ENCODE results near the gene MEI1.
A peak's percentile ranks its signal among the peaks of the same experiment; 100 is the strongest.
"Not testable (repeated sequence)": the region's sequence is repeated elsewhere in the genome, so short reads cannot be mapped to it uniquely, and the experiment has no call there.

Gene MEI1

GRCh38 chr22:41699264-41700107 lies at the start of gene MEI1:
Gene MEI1 (plus strand): TSS chr22:41699503. CDS start chr22:41699539, 36 bp downstream.
- Mint-ChIP-seq H3K27ac (peak within 1 kb of the TSS; percentile 68), H3K9me3 (no peaks in the 10 kb centered on the region), H3K36me3 (peaks cover 12% of the 10 kb centered on the region), H3K4me3 (peak within 1 kb of the TSS; percentile 53), H3K4me1 (peaks cover 14% of the 10 kb centered on the region)
- ATAC-seq (peak; percentile 85), DNase-seq (ENCODE audit: low spot score in 2 of 2) (peak; percentile 84 to 91)

GRCh38 chr22:41650229-41650628 lies 49.1 kb upstream of the MEI1 start:
- H3K4me1 Mint-ChIP-seq = no peaks in the 10 kb centered on the region
- H3K9me3 Mint-ChIP-seq = no peaks in the 10 kb centered on the region
- DNase-seq (ENCODE audit: low spot score in 2 of 2) (no peak), ATAC-seq (no peak)
- peaks cover 100% of the 10 kb centered on the region for H3K36me3 Mint-ChIP-seq
- H3K4me3 Mint-ChIP-seq = no peak overlapping the region
- H3K27ac Mint-ChIP-seq = no peak overlapping the region

- ATAC-seq (no peak), DNase-seq (ENCODE audit: low spot score in 2 of 2) (no peak)
- Mint-ChIP-seq H3K4me1 (no peaks in the 10 kb centered on the region), H3K27ac (no peak overlapping the region), H3K9me3 (no peaks in the 10 kb centered on the region), H3K36me3 (peaks cover 100% of the 10 kb centered on the region), H3K4me3 (no peak overlapping the region)
Measured at GRCh38 chr22:41650821-41651220, 48.5 kb upstream of the MEI1 start.

GRCh38 chr22:41654322-41654721 lies 45.0 kb upstream of the MEI1 start:
- H3K9me3 Mint-ChIP-seq = no peaks in the 10 kb centered on the region
- H3K36me3 Mint-ChIP-seq = peaks cover 100% of the 10 kb centered on the region
- no peak for ATAC-seq
- no peaks in the 10 kb centered on the region for H3K4me1 Mint-ChIP-seq
- no peak overlapping the region for H3K4me3 Mint-ChIP-seq
- no peak for DNase-seq (ENCODE audit: low spot score in 2 of 2)
- H3K27ac Mint-ChIP-seq = no peak overlapping the region

GRCh38 chr22:41656556-41656955 lies 42.7 kb upstream of the MEI1 start:
- peaks cover 7% of the 10 kb centered on the region for H3K4me1 Mint-ChIP-seq
- H3K9me3 Mint-ChIP-seq = no peaks in the 10 kb centered on the region
- DNase-seq (ENCODE audit: low spot score in 2 of 2) = no peak
- ATAC-seq = no peak
- H3K27ac Mint-ChIP-seq = peak overlapping the region; percentile 10
- no peak overlapping the region for H3K4me3 Mint-ChIP-seq
- peaks cover 100% of the 10 kb centered on the region for H3K36me3 Mint-ChIP-seq

- no peak overlapping the region for H3K27ac Mint-ChIP-seq
Measured at GRCh38 chr22:41657709-41658108, 41.6 kb upstream of the MEI1 start.

GRCh38 chr22:41658869-41659268 lies 40.4 kb upstream of the MEI1 start:
- H3K9me3 Mint-ChIP-seq = no peaks in the 10 kb centered on the region
- peaks cover 100% of the 10 kb centered on the region for H3K36me3 Mint-ChIP-seq
- H3K27ac Mint-ChIP-seq = no peak overlapping the region
- ATAC-seq (no peak), DNase-seq (ENCODE audit: low spot score in 2 of 2) (no peak)
- H3K4me1 Mint-ChIP-seq = peaks cover 7% of the 10 kb centered on the region
- no peak overlapping the region for H3K4me3 Mint-ChIP-seq

More at GRCh38 chr22:41657709-41658108, 41.6 kb upstream of the MEI1 start:
- no peak for DNase-seq (ENCODE audit: low spot score in 2 of 2)
- ATAC-seq = no peak
- Mint-ChIP-seq H3K4me1 (peaks cover 7% of the 10 kb centered on the region), H3K9me3 (no peaks in the 10 kb centered on the region), H3K4me3 (no peak overlapping the region), H3K36me3 (peaks cover 100% of the 10 kb centered on the region)

- DNase-seq (ENCODE audit: low spot score in 2 of 2) (no peak), ATAC-seq (no peak)
- peaks cover 100% of the 10 kb centered on the region for H3K36me3 Mint-ChIP-seq
- peak overlapping the region; percentile 71 for H3K27ac Mint-ChIP-seq
- H3K9me3 Mint-ChIP-seq = no peaks in the 10 kb centered on the region
- no peak overlapping the region for H3K4me3 Mint-ChIP-seq
- peaks cover 7% of the 10 kb centered on the region for H3K4me1 Mint-ChIP-seq
Measured at GRCh38 chr22:41659941-41660340, 39.4 kb upstream of the MEI1 start.

- ATAC-seq = no peak
- no peak for DNase-seq (ENCODE audit: low spot score in 2 of 2)
- H3K4me1 Mint-ChIP-seq = peaks cover 7% of the 10 kb centered on the region
- H3K4me3 Mint-ChIP-seq = no peak overlapping the region
- peaks cover 100% of the 10 kb centered on the region for H3K36me3 Mint-ChIP-seq
- H3K27ac Mint-ChIP-seq = peak overlapping the region; percentile 71
- H3K9me3 Mint-ChIP-seq = no peaks in the 10 kb centered on the region
Measured at GRCh38 chr22:41660416-41660815, 38.9 kb upstream of the MEI1 start.

GRCh38 chr22:41661088-41661487 lies 38.2 kb upstream of the MEI1 start:
- H3K27ac Mint-ChIP-seq = peak overlapping the region; percentile 71
- peaks cover 94% of the 10 kb centered on the region for H3K36me3 Mint-ChIP-seq
- H3K4me3 Mint-ChIP-seq = no peak overlapping the region
- H3K9me3 Mint-ChIP-seq = no peaks in the 10 kb centered on the region
- no peak for DNase-seq (ENCODE audit: low spot score in 2 of 2)
- no peak for ATAC-seq
- H3K4me1 Mint-ChIP-seq = peaks cover 7% of the 10 kb centered on the region

GRCh38 chr22:41661713-41662112 lies 37.6 kb upstream of the MEI1 start:
- H3K4me3 Mint-ChIP-seq = no peak overlapping the region
- ATAC-seq (no peak), DNase-seq (ENCODE audit: low spot score in 2 of 2) (no peak)
- H3K9me3 Mint-ChIP-seq = no peaks in the 10 kb centered on the region
- H3K4me1 Mint-ChIP-seq = peaks cover 11% of the 10 kb centered on the region
- no peak overlapping the region for H3K27ac Mint-ChIP-seq
- H3K36me3 Mint-ChIP-seq = peaks cover 90% of the 10 kb centered on the region

- not testable (repeated sequence) for H3K9me3 Mint-ChIP-seq, H3K4me3 Mint-ChIP-seq
- H3K27ac Mint-ChIP-seq = peak overlapping the region; percentile 72
Measured at GRCh38 chr22:41663594-41663993, 35.7 kb upstream of the MEI1 start.

GRCh38 chr22:41664490-41664889 lies 34.8 kb upstream of the MEI1 start:
- Mint-ChIP-seq H3K27ac (peak overlapping the region; percentile 72), H3K4me1 (peaks cover 20% of the 10 kb centered on the region), H3K36me3 (peaks cover 87% of the 10 kb centered on the region), H3K9me3 (no peaks in the 10 kb centered on the region), H3K4me3 (no peak overlapping the region)
- DNase-seq (ENCODE audit: low spot score in 2 of 2) = no peak
- ATAC-seq = no peak

More at GRCh38 chr22:41663594-41663993, 35.7 kb upstream of the MEI1 start:
- ATAC-seq; DNase-seq (ENCODE audit: low spot score in 2 of 2): not testable (repeated sequence)
- Mint-ChIP-seq H3K36me3 (peaks cover 89% of the 10 kb centered on the region), H3K4me1 (peaks cover 20% of the 10 kb centered on the region)

GRCh38 chr22:41664951-41665350 lies 34.4 kb upstream of the MEI1 start:
- ATAC-seq (no peak), DNase-seq (ENCODE audit: low spot score in 2 of 2) (no peak)
- Mint-ChIP-seq H3K36me3 (peaks cover 83% of the 10 kb centered on the region), H3K4me3 (no peak overlapping the region), H3K9me3 (no peaks in the 10 kb centered on the region), H3K4me1 (peaks cover 20% of the 10 kb centered on the region), H3K27ac (peak overlapping the region; percentile 72)

- Mint-ChIP-seq H3K4me1 (peaks cover 18% of the 10 kb centered on the region), H3K27ac (peak overlapping the region; percentile 32), H3K36me3 (peaks cover 82% of the 10 kb centered on the region), H3K9me3 (no peaks in the 10 kb centered on the region), H3K4me3 (no peak overlapping the region)
- DNase-seq (ENCODE audit: low spot score in 2 of 2) = no peak
- no peak for ATAC-seq
Measured at GRCh38 chr22:41668971-41669911, 30.1 kb upstream of the MEI1 start.

All from stimulated activated effector memory CD8-positive, alpha-beta T cell treated with anti-CD3 and anti-CD28 coated beads, Interleukin-12 subunit alpha, Interleukin-12 subunit beta, amount 100 ng/mL, for 72 hours (primary cell).